Activated CD4-positive, alpha-beta T cell treated with anti-CD3 and anti-CD28 coated beads for 36 hours (primary cell): ENCODE data around the gene EN1. TPM values are rescaled to one million over a fixed set of nuclear protein-coding genes. Genes with fewer than 3 reads are reported as not detected.

Experiments used
- ATAC-seq: fragments of 200-7000 bp; cut with Tn5 transposase; one replicate; pipeline ENCODE4 v1.10.0; 2021; ENCODE audit warnings: mild to moderate bottlenecking, moderate library complexity
- CTCF ChIA-PET: fragments of 350-600 bp; sonication (Branson Sonifier 250); formaldehyde crosslinking; loops from one replicate; lab custom pipeline; 2021; ENCODE audit warnings: antibody characterized with exemption; lab: Charles Lee
- POLR2A ChIA-PET: fragments of 350-600 bp; sonication (Branson Sonifier 250); formaldehyde crosslinking; loops from one replicate; lab custom pipeline; 2021; ENCODE audit warnings: antibody characterized with exemption, inconsistent platforms; lab: Charles Lee
- DNase-seq: peaks from one replicate; pipeline ENCODE4 v3.0.0-alpha.2; 2020
- H3K27ac Mint-ChIP-seq: one replicate; pipeline ENCODE4 v1.8.0; 2021; ENCODE audit warnings: mixed read lengths
- H3K27me3 Mint-ChIP-seq: one replicate; pipeline ENCODE4 v1.8.0; 2021; ENCODE audit warnings: mixed read lengths
- H3K36me3 Mint-ChIP-seq: one replicate; pipeline ENCODE4 v1.8.0; 2021; ENCODE audit warnings: low read depth, mixed read lengths
- H3K4me1 Mint-ChIP-seq: one replicate; pipeline ENCODE4 v1.8.0; 2021; ENCODE audit warnings: mixed read lengths
- H3K4me3 Mint-ChIP-seq: one replicate; pipeline ENCODE4 v1.8.0; 2021; ENCODE audit warnings: mild to moderate bottlenecking, moderate library complexity, mixed read lengths
- H3K9me3 Mint-ChIP-seq: one replicate; pipeline ENCODE4 v1.8.0; 2021; ENCODE audit warnings: low read depth, mixed read lengths
- intact Hi-C, 2 experiments: fragments of 100-400 bp; cut with DNase I in 1 of 2; cut with micrococcal nuclease in 1 of 2; formaldehyde crosslinking; loops; one replicate each; pipeline versions ENCODE4 v1.14.2 to v1.15.1; 2022 to 2024; cut with DNase I, micrococcal nuclease
- total RNA-seq, 2 experiments: library from RNA; stranded (reverse); gene quantifications; one replicate each; pipeline ENCODE4 v1.2.3, GENCODE V29; 2021

EN1 gene
- total RNA-seq, 2 experiments from 2014 or later, result not detected

- peak; percentile 86 for ATAC-seq
- intact Hi-C loops, result loop anchor here (1.0 to 5.0 kb wide), 12 partner anchors 81 to 823 kb away; no protein-coding TSS in a partner anchor
- Mint-ChIP-seq H3K4me1 (peaks cover 26% of the 10 kb centered on the region), H3K4me3 (peak overlapping the region; percentile 50), H3K27me3 (peaks cover 73% of the 10 kb centered on the region), H3K27ac (no peak overlapping the region), H3K36me3 (no peaks in the 10 kb centered on the region), H3K9me3 (no peaks in the 10 kb centered on the region)
- ChIA-PET POLR2A (no interaction called here), CTCF (interaction anchor here (0.5 to 3.2 kb wide), 33 partner anchors 8 to 828 kb away, joined by 3 to 22 read pairs (median 3); partner anchors contain the start of gene EN1)
- peak; percentile 91 for DNase-seq
Observed at GRCh38 chr2:118855451-118856279, 8.2 kb upstream of the EN1 start.

GRCh38 chr2:118854507-118855345 lies 7.3 kb upstream of the EN1 start:
- Mint-ChIP-seq H3K27ac (no peak overlapping the region), H3K9me3 (no peaks in the 10 kb centered on the region), H3K4me3 (no peak overlapping the region), H3K4me1 (peaks cover 26% of the 10 kb centered on the region), H3K27me3 (peaks cover 72% of the 10 kb centered on the region), H3K36me3 (no peaks in the 10 kb centered on the region)
- POLR2A ChIA-PET, result no interaction called here
- ATAC-seq, result no peak
- CTCF ChIA-PET, result interaction anchor here (0.5 to 3.2 kb wide), 30 partner anchors 7 to 827 kb away, joined by 3 to 22 read pairs (median 3); partner anchors contain the start of gene EN1
- no peak for DNase-seq
- intact Hi-C loops, result loop anchor here (1.0 to 5.0 kb wide), 13 partner anchors 80 to 822 kb away; partner anchors contain the start of gene C1QL2 (in 1 of the 2)

DNA sequence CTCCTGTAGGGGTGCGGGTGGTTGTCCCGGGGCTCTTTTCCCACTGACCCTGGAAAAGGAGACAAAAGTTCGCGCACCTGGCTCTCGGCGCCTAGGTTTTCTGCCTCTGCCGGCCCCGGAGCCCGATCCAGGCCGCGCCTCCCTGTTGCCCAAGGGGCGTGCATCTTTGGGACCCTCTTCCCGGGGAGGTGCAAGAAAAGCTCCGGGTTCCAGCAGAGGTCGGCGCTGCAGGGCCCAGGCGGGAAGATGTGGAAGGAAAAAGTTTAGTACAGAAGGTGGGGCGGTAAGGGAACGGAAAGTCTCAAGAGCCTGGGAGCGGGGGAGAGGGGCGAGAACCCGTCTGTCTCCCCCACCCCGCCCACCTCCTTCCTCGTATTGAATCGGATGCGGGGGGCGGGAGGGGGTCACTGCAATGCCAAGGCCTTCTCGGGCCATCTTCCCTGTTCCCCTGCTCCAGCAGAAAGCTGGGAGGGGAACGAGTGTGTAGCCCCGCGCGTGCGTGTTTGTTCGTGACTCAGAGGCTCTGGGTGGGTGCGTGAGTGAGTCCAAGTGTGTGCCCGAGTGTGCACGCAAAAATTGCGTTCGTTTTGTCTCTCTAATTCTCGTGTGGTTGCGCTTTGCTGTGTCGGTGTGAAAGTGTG lies 6.3 kb upstream of the EN1 start:
- intact Hi-C loops, result loop anchor here in 1 of 2 experiments (2.0 to 5.0 kb wide), 3 partner anchors 79 to 543 kb away; partner anchors contain the start of gene C1QL2
- POLR2A ChIA-PET, result no interaction called here
- Mint-ChIP-seq H3K36me3 (no peaks in the 10 kb centered on the region), H3K9me3 (no peaks in the 10 kb centered on the region), H3K4me3 (no peak overlapping the region), H3K27me3 (peaks cover 70% of the 10 kb centered on the region), H3K4me1 (peaks cover 26% of the 10 kb centered on the region), H3K27ac (no peak overlapping the region)
- DNase-seq (no peak), ATAC-seq (no peak)
- CTCF ChIA-PET, result interaction anchor here (3.2 kb wide), 1 partner anchor 8 kb away, joined by 22 read pairs; no protein-coding TSS in a partner anchor

DNA sequence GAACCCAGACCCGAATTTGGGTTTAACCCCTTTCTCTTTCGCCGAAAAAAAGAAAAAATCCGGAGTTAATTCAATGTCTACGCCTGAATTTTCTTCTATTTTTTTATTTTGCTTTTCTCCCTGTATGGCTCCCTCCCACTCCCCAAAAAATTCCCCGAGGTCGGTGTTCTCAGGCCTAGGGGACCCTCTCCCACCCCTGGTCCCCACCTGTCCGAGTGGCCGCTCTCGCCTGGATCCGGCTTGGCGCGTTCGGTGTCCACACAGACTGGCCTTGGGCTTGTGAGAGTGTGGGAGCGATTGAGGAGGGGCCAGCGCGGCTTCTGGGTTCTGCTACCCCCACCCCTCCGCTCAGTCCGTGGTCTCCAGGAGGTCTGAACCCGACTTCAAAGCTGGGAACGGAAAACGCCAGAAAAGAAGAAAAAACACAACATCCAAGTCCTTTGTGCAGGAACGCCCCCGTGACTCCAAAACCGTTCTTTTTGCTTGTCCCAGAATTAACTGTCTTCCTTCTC lies 5.7 kb upstream of the EN1 start:
- CTCF ChIA-PET, result interaction anchor here (3.2 kb wide), 1 partner anchor 8 kb away, joined by 22 read pairs; no protein-coding TSS in a partner anchor
- POLR2A ChIA-PET, result no interaction called here
- Mint-ChIP-seq H3K27ac (no peak overlapping the region), H3K27me3 (peaks cover 75% of the 10 kb centered on the region), H3K9me3 (no peaks in the 10 kb centered on the region), H3K4me3 (no peak overlapping the region), H3K36me3 (peaks cover under 1% of the 10 kb centered on the region), H3K4me1 (peaks cover 29% of the 10 kb centered on the region)
- ATAC-seq, result no peak
- DNase-seq, result no peak
- intact Hi-C loops, result loop anchor here in 1 of 2 experiments (5.0 kb wide), 1 partner anchor 304 kb away; the partner anchor contains the start of gene C1QL2

GRCh38 chr2:118852605-118853128 lies 5.2 kb upstream of the EN1 start:
- H3K27ac Mint-ChIP-seq, result no peak overlapping the region
- intact Hi-C loops, result loop anchor here in 1 of 2 experiments (5.0 kb wide), 1 partner anchor 305 kb away; the partner anchor contains the start of gene C1QL2
- H3K27me3 Mint-ChIP-seq, result peaks cover 72% of the 10 kb centered on the region
- ATAC-seq, result no peak
- H3K4me3 Mint-ChIP-seq, result no peak overlapping the region
- ChIA-PET CTCF (interaction anchor here (0.8 to 3.2 kb wide), 2 partner anchors 7 to 583 kb away, joined by 3 to 22 read pairs; no protein-coding TSS in a partner anchor), POLR2A (no interaction called here)
- H3K36me3 Mint-ChIP-seq, result peaks cover 1% of the 10 kb centered on the region
- no peak for DNase-seq
- no peaks in the 10 kb centered on the region for H3K9me3 Mint-ChIP-seq
- peaks cover 27% of the 10 kb centered on the region for H3K4me1 Mint-ChIP-seq

- Mint-ChIP-seq H3K27me3 (peaks cover 75% of the 10 kb centered on the region), H3K36me3 (peaks cover 1% of the 10 kb centered on the region), H3K4me3 (no peak overlapping the region), H3K27ac (no peak overlapping the region), H3K9me3 (no peaks in the 10 kb centered on the region), H3K4me1 (peaks cover 30% of the 10 kb centered on the region)
- intact Hi-C loops, result loop anchor here (2.0 to 5.0 kb wide), 3 partner anchors 17 to 306 kb away; partner anchors contain the start of gene C1QL2 (in 1 of the 2)
- DNase-seq, result no peak
- ChIA-PET POLR2A (interaction anchor here (0.7 kb wide), 1 partner anchor 871 kb away, joined by 3 read pairs; no protein-coding TSS in a partner anchor), CTCF (interaction anchor here (0.6 to 0.8 kb wide), 2 partner anchors 32 to 582 kb away, joined by 3 read pairs; no protein-coding TSS in a partner anchor)
- no peak for ATAC-seq
Observed at GRCh38 chr2:118851650-118852049, 4.2 kb upstream of the EN1 start.

DNA sequence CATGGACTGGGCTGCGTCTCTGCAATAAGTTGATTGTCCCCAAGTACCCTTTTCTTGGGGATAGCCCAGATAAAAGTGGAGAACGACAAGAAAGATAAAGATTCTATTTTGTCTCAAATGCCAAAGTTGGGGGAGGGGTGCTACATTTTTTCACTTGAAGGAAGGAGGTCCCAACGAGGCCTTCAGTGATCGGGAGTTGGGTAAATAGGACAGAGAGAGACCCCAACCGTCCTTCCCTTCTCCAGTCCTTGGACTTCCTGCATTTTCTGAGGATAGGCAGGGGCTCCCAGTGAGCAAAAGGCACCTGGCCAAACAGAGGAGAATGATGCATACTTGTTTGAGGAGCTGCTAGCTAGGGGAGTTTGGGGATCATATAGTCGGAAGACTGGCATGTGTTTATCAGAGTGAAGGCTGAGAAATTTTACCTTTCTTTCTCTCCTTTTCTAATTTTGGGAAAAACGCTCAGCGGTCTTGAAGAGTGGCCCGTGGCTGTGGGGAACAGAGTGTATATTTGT lies 3.5 kb upstream of the EN1 start:
- CTCF ChIA-PET, result no interaction called here
- Mint-ChIP-seq H3K4me1 (peaks cover 27% of the 10 kb centered on the region), H3K27ac (no peak overlapping the region), H3K36me3 (peaks cover 1% of the 10 kb centered on the region), H3K27me3 (peaks cover 70% of the 10 kb centered on the region), H3K4me3 (no peak overlapping the region), H3K9me3 (no peaks in the 10 kb centered on the region)
- no peak for DNase-seq
- POLR2A ChIA-PET, result no interaction called here
- ATAC-seq, result no peak
- intact Hi-C loops, result loop anchor here (2.0 to 5.0 kb wide), 3 partner anchors 16 to 306 kb away; partner anchors contain the start of gene C1QL2 (in 1 of the 2)

DNA sequence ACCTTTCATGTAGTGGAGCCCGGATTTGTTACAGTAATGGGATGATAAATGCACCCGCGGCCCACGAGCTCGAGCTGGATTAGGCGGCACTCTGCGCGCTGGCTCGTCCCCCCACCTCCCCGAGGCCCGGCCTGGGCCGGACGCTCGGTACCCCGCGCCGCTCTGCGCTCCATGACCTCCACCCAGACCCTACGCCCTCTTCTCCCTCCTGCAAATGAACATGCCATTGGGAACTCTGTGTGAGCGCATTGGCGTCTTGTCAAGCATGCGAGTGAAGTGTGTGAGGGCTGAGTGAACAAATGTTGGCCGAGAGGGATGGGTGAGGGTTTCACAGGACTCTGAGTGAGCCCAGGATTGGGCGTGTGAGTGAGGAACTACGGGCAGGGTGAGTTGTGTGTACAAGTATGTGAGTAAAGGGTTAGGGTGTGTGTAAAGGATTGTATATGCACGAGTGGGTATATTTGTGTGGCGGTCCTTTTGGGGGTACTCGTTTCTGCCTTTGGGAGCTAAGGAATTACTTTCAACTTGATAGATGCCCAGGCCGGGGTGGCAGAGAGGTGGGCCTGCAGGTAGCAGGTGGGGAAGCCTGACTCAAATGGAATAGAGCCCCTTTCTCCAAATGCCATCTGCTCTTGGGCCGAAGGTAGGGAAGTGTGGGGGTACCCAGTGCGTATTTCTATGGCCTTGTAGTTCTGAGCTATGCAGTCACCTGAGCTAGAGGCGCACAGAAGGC lies 2.9 kb upstream of the EN1 start:
- Mint-ChIP-seq H3K9me3 (no peaks in the 10 kb centered on the region), H3K36me3 (peaks cover 1% of the 10 kb centered on the region), H3K27me3 (peaks cover 74% of the 10 kb centered on the region), H3K4me1 (peaks cover 28% of the 10 kb centered on the region), H3K4me3 (no peak overlapping the region), H3K27ac (no peak overlapping the region)
- intact Hi-C loops, result loop anchor here (2.0 to 5.0 kb wide), 3 partner anchors 16 to 307 kb away; partner anchors contain the start of gene C1QL2 (in 1 of the 2)
- ATAC-seq (no peak), DNase-seq (no peak)
- ChIA-PET POLR2A (interaction anchor here (0.5 kb wide), 1 partner anchor 394 kb away, joined by 5 read pairs; no protein-coding TSS in a partner anchor), CTCF (no interaction called here)

DNA sequence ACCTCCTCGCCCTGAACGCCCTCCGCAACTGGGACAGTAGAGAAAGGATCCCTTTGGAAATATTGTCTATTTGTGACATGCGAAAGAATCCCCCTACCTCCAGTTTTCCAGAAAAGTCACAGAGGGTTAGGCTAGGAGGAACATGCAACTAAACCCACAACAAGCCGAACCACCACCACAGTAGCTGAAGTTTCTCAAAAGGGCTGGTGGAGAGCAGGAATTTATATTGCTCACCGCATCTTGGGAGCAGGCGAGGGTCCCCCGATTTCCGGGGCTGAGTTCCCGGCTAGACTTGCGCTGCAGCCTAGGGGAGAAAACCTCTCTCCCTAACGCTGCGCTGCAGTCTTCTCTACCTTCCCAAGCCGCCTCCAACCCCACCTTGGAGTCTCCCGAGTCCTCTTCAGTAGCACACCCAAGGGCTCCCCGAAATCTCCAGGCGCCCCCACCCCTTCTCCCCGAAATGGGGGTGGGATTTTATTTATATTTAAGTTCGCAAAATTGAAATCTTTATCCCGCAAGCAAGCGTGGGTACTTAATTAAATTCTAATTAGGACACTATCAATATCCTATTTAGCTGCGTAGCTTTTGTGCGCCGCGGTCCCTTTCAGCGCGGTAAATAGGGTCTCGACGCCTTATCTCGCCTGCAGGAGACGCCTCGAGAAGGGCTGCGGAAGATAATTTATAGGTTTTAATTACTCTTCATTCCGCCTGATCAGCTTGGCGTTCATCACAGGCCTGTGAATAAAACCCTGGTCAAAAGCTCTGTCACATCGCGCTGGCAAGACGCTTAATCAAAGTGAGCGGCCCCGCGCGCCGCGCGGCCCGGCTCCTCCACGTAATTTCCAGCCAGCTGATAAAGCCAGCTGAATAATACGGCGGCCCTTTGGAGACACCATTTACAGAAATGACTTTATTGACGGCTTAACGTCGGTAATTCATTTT lies 2.0 kb upstream of the EN1 start:
- Mint-ChIP-seq H3K9me3 (no peaks in the 10 kb centered on the region), H3K4me1 (peaks cover 31% of the 10 kb centered on the region), H3K27ac (no peak overlapping the region), H3K4me3 (no peak overlapping the region), H3K27me3 (peaks cover 77% of the 10 kb centered on the region), H3K36me3 (peaks cover 1% of the 10 kb centered on the region)
- DNase-seq, result no peak
- ChIA-PET POLR2A (no interaction called here), CTCF (interaction anchor here (0.5 to 1.2 kb wide), 5 partner anchors 8 to 811 kb away, joined by 3 to 4 read pairs (median 3); no protein-coding TSS in a partner anchor)
- ATAC-seq, result no peak
- intact Hi-C loops, result loop anchor here (2.0 to 5.0 kb wide), 3 partner anchors 15 to 308 kb away; partner anchors contain the start of gene C1QL2 (in 1 of the 2)
